ENCODE data around the gene MRO.

- TF ChIP-seq CTCF (conservative IDR thresholded peaks at IDR 0.05 in 1 of 2, IDR thresholded peaks at IDR 0.05 in 1 of 2; ENCODE audit: low read depth in 1 of 2, low read length in 2 of 2) (no peak), EZH2 (IDR thresholded peaks at IDR 0.05; ENCODE audit: low read length, missing control alignments) (no peak)
Observed at GRCh38 chr18:50745945-50746344, 73.9 kb downstream of the MRO start.

Measured in fibroblast of lung (primary cell).